Measurements from ENCODE around the gene COL8A1. TPM values are rescaled to one million over a fixed set of nuclear protein-coding genes. Genes with fewer than 3 reads are reported as not detected.

The COL8A1 gene
- total and polyA plus RNA-seq, 9 of the 15 experiments (the other 6 are each of a cell fraction or from before 2014, with no cell fraction given), result 0.07 TPM; not detected in 8

DNA sequence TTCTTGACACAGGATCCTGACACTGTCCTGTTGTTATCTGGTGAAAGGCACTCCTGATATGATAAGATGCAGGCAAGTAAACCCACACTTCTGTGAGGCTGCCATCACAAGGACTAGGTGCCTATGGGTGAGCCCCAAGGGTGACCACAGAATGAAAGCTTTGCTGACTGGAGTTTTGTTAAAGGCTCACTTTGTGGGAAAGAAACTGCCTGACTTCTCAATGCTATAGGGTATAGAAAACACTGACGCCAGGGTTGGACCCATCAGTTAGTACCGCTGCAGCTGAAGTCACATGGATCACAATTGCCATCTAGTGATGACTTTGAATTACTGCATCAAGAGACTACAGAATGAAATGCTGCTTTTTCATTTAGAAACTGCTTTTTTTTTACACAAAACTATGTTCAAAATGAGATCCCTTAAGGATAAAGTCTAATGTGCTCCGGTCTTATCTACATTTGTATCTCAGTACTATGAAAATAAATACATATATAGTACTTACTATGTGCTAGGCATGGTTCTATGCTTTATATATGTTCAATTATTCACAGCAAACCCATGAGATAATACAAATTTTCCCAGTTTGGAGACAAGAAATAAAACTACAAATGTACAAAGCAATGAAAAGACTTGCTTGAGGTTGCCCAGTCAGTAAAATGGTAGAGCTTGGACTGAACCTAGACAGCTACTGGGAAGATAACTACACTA, 115.0 kb downstream of the COL8A1 start:
- 3% methylated on average over 3 of the region's 3 CpGs for WGBS (ENCODE audit: insufficient coverage, low coverage, missing lambda C conversion rate)
- ATAC-seq (peak; percentile 80), FAIRE-seq (peak; percentile 32), DNase-seq (ENCODE audit: extremely low read depth in 1 of 4, low spot score in 3 of 4) (peak; percentile 5 to 44 (median 14))
- POLR2A ChIA-PET, result interaction anchor here (0.6 to 1.2 kb wide), 2 partner anchors 113 to 937 kb away, joined by 3 read pairs; no protein-coding TSS in a partner anchor
- H3K36me3 ChIP-seq (ENCODE audit: control insufficient read depth, insufficient read depth, low read length), result no peaks in the 10 kb centered on the region
- in situ Hi-C loops (cut with MboI), result no loop called here
- H2AFZ ChIP-seq (ENCODE audit: low read depth, low read length), result no peak overlapping the region
- no peak overlapping the region for H3K9ac ChIP-seq (ENCODE audit: insufficient read depth in 1 of 2, low read depth in 2 of 2, low read length in 2 of 2)
- H3K9me3 ChIP-seq (replicated peaks; ENCODE audit: control insufficient read depth, insufficient read depth, low read depth, low read length), result no peaks in the 10 kb centered on the region
- no peaks in the 10 kb centered on the region for H3K79me2 ChIP-seq (ENCODE audit: control insufficient read depth, insufficient read depth, low read length)
- no peaks in the 10 kb centered on the region for H3K9me1 ChIP-seq (ENCODE audit: control insufficient read depth, insufficient read depth, low read length)
- BruUV-seq (replicated peaks), result no TSS peak
- H3K27me3 ChIP-seq (ENCODE audit: control insufficient read depth in 2 of 2, insufficient read depth in 2 of 2, low read length in 2 of 2), result no peaks in the 10 kb centered on the region
- CTCF ChIA-PET (ENCODE audit: low intra/inter-chr PET ratio), result interaction anchor here (0.7 to 1.1 kb wide), 5 partner anchors 108 to 936 kb away, joined by 3 to 4 read pairs (median 3); no protein-coding TSS in a partner anchor
- H3K4me3 ChIP-seq, result no peak overlapping the region
- H4K20me1 ChIP-seq (replicated peaks; ENCODE audit: control insufficient read depth, insufficient read depth, low read length), result no peaks in the 10 kb centered on the region
- intact Hi-C loops (cut with micrococcal nuclease), result loop anchor here (1.0 to 5.0 kb wide), 4 partner anchors 108 to 936 kb away; no protein-coding TSS in a partner anchor
- H3K4me2 ChIP-seq (ENCODE audit: insufficient read depth, low read length), result no peak overlapping the region
- H3K4me1 ChIP-seq (replicated peaks in 1 of 2; ENCODE audit: control insufficient read depth in 2 of 2, insufficient read depth in 2 of 2, low read length in 2 of 2), result no peaks in the 10 kb centered on the region
- H3K27ac ChIP-seq (ENCODE audit: extremely low read depth, low read depth, low read length), result no peak overlapping the region
- TF ChIP-seq ZNF707 (CRISPR knock-in tag; conservative IDR thresholded peaks at IDR 0.05), result no peak
- no peak for TF ChIP-seq GTF2E2 (tag; IDR thresholded peaks at IDR 0.05)
- TF ChIP-seq MCM5 (IDR thresholded peaks at IDR 0.05; ENCODE audit: low read depth), result no peak
- no peak for TF ChIP-seq MTA2 (IDR thresholded peaks at IDR 0.05; ENCODE audit: low read depth)
- TF ChIP-seq RB1 (IDR thresholded peaks at IDR 0.05; ENCODE audit: low read depth), result no peak
- TF ChIP-seq RBM22 (IDR thresholded peaks at IDR 0.05; ENCODE audit: low read depth, low read length, poor library complexity, severe bottlenecking), result no peak
- TF ChIP-seq, protein P1, sequence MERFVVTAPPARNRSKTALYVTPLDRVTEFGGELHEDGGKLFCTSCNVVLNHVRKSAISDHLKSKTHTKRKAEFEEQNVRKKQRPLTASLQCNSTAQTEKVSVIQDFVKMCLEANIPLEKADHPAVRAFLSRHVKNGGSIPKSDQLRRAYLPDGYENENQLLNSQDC (CRISPR knock-in tag; IDR thresholded peaks at IDR 0.05), result no peak
- TF ChIP-seq ELF4 (CRISPR knock-in tag; IDR thresholded peaks at IDR 0.05), result no peak
- TF ChIP-seq, protein P2, sequence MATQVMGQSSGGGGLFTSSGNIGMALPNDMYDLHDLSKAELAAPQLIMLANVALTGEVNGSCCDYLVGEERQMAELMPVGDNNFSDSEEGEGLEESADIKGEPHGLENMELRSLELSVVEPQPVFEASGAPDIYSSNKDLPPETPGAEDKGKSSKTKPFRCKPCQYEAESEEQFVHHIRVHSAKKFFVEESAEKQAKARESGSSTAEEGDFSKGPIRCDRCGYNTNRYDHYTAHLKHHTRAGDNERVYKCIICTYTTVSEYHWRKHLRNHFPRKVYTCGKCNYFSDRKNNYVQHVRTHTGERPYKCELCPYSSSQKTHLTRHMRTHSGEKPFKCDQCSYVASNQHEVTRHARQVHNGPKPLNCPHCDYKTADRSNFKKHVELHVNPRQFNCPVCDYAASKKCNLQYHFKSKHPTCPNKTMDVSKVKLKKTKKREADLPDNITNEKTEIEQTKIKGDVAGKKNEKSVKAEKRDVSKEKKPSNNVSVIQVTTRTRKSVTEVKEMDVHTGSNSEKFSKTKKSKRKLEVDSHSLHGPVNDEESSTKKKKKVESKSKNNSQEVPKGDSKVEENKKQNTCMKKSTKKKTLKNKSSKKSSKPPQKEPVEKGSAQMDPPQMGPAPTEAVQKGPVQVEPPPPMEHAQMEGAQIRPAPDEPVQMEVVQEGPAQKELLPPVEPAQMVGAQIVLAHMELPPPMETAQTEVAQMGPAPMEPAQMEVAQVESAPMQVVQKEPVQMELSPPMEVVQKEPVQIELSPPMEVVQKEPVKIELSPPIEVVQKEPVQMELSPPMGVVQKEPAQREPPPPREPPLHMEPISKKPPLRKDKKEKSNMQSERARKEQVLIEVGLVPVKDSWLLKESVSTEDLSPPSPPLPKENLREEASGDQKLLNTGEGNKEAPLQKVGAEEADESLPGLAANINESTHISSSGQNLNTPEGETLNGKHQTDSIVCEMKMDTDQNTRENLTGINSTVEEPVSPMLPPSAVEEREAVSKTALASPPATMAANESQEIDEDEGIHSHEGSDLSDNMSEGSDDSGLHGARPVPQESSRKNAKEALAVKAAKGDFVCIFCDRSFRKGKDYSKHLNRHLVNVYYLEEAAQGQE (IDR thresholded peaks at IDR 0.05; ENCODE audit: borderline replicate concordance), result peak; percentile 58; the same call in 1 of the 2 replicates
- TF ChIP-seq, protein P2 (CRISPR knock-in tag; IDR thresholded peaks at IDR 0.05; ENCODE audit: low read depth), result no peak
- TF ChIP-seq, protein P3, sequence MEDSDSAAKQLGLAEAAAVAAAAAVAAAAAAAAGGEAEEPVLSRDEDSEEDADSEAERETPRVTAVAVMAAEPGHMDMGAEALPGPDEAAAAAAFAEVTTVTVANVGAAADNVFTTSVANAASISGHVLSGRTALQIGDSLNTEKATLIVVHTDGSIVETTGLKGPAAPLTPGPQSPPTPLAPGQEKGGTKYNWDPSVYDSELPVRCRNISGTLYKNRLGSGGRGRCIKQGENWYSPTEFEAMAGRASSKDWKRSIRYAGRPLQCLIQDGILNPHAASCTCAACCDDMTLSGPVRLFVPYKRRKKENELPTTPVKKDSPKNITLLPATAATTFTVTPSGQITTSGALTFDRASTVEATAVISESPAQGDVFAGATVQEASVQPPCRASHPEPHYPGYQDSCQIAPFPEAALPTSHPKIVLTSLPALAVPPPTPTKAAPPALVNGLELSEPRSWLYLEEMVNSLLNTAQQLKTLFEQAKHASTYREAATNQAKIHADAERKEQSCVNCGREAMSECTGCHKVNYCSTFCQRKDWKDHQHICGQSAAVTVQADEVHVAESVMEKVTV (CRISPR knock-in tag; IDR thresholded peaks at IDR 0.05), result peak; percentile 46; the same call in 1 of the 2 replicates
- no peak for TF ChIP-seq GABPB1 (CRISPR knock-in tag; IDR thresholded peaks at IDR 0.05)
- no peak for TF ChIP-seq SMAD2 (IDR thresholded peaks at IDR 0.05; ENCODE audit: low read depth, low read length)
